Measurements from ENCODE around the gene BACH2.

DNA sequence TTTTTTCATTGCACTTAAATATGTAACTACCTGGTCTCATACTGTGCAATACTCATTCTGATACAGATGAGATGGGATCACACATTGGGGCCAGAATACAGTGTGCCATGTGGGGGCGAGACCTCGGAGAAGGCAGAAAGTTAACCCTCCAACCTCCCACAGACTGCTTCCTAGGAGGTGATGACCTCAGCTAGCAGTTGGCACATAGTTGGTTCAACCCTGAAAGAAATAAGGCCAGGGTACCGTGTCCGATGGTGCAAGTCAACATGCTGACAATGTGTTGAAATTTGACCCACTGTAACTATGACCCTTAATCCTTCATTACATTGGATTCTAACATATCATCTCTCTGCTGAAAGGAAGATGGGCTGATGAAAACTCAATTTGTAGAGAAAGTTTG lies 340.5 kb downstream of the BACH2 start:
- TF ChIP-seq CTCF (IDR thresholded peaks at IDR 0.05): no peak
- no peak for TF ChIP-seq POLR2A (IDR thresholded peaks at IDR 0.05)
